Mammary epithelial cell (primary cell): ENCODE data around the gene TNFRSF11A.

Experiments
- CTCF ChIP-seq, 2 donors: IDR thresholded peaks in 1 of 2; conservative IDR thresholded peaks in 1 of 2; 2 replicates each; pipeline ENCODE4 v1.5.1; 2011 to 2012; ENCODE audit warnings: inconsistent platforms in 2 of 2, low read length in 2 of 2, mild to moderate bottlenecking in 2 of 2, control low read depth in 1 of 2, low read depth in 1 of 2; ENCODE audit not compliant: insufficient read depth in 1 of 2; ENCODE audit errors: extremely low read depth in 1 of 2
- EZH2 ChIP-seq: IDR thresholded peaks from 2 replicates; pipeline ENCODE4 v1.6.1; 2012; ENCODE audit warnings: low read length, inconsistent platforms, borderline replicate concordance

- TF ChIP-seq CTCF (conservative IDR thresholded peaks at IDR 0.05 in 1 of 2, IDR thresholded peaks at IDR 0.05 in 1 of 2; ENCODE audit: extremely low read depth in 1 of 2, insufficient read depth in 1 of 2, low read depth in 1 of 2, low read length in 2 of 2), result no peak
- no peak for TF ChIP-seq EZH2
Observed at GRCh38 chr18:62338446-62339105, 13.5 kb downstream of the TNFRSF11A start.
